NCI-H82 (cell line): ENCODE data around the gene C9orf50.

Source experiments
- DNase-seq: peaks from one replicate; lab custom pipeline; 2025; lab: John Stamatoyannopoulos, UW

The C9orf50 gene

DNA sequence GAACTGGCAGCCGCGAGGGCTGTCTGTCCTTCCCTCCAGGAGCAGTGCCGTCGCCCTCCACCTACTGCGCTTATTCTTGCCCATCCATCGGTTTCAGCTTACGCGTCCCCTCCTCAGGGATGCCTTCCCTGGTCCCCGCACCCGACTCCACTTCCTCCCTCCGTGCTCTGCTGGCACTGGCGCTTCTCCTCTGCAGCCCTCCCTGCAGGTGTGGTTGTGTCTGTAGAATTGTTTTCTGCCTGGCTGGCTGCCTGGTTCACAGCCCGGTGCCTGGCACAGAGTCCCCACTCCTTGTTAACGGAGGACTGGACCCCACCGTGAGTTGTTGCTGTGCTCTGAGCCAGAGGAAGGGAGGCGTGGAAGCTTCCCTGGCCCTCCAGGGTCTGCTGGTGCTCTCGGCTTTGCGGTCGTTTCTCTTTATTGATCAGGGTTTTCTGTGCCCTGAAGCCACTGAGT lies 10.8 kb upstream of the C9orf50 start:
- no peak for DNase-seq

GRCh38 chr9:129630967-129631673 lies 10.2 kb upstream of the C9orf50 start:
- DNase-seq, result no peak

GRCh38 chr9:129629251-129629820 lies 8.4 kb upstream of the C9orf50 start:
- DNase-seq, result no peak

DNA sequence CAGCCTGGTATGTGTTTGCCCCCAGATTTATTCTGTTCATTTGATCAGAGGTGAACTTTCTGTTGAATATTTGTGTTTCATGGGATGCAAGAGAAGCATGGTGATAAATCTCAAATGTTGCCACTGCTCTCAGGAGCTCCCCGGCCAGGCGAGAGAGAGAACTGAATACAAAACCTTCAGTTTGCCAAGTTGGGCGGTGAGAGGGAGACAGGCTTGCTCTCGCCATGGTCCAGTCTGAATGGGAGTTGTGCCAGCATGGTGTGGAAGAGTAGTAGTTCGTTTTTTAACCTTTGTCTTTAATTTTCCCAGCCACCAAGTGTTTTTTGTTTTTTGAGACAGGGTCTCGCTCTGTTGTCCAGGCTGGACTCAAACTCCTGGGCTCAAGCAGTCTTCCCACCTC lies 7.8 kb upstream of the C9orf50 start:
- no peak for DNase-seq

DNA sequence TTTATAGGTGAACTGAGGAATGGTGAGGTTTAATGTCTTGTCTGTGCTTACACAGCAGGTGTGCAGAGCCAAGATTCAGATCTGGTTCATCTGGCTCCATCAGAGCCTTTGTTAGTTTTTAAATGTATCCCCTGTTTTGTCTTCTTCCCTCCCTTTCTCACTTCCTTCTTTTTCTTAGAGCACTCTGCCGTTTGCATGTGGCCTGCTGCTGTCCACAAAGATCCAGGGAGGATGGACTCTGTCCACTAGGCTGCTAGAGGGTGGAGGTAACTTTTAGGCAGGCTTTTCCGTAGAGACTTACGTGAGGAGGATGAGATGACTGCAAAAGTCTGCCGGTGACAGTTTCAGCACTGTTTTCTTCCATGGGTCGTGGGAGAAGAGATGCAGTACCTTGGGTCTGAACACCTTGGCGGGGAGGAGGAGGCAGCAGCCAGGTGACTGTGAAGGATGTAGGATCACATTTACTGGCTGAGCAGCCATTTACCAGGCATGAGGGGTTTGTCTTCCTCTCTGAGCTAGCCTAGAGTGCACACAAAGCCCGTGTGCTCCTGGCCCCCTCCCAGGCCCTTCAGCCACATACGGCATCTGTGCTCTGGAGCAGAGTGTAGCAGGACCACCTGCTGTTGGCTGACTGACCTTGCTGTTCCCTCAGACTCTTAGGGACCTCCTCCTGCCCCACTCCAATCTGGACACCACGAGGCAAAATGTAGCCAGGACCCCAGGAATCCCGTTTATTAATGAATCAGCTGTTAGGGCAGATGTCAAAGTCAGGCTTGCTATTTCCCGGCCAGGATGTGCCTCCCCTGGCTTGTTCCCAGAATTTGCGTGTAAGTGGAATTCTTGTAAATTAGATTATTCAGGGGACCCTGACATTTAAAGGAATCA lies 6.9 kb upstream of the C9orf50 start:
- DNase-seq, result peak; percentile 46

DNA sequence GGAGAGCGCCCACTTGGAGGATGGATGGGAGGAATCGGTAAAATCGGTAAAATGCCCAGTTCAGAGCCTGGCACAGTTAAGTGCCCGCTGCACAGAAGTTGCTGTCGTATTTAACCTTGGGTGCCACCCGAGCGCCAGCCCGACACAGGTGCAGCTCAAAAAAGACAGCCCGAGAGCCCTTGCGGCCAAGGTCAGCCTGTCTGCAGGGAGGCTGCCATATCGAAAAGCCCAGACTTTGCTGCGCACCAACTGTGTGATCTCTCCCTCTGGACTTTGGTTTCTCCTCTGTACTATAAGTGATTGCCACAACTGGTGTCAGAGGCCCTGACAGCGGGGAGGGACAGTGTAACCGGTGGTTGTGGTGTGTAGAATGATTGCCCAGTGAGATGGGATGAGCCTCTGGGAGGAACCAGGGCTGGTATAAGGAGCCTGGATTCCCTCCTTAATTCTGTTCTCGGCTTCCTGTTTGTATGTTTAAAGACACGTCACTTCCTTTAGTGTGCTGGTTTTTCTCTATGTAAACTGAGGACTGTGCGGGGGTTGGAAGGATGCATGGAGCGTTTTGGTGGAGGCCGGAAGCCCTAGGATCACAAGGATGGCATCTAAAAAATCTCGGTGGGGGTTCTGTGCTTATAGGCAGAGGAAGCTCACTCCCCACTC lies 5.9 kb upstream of the C9orf50 start:
- DNase-seq, result peak; percentile 41

- peak; percentile 81 for DNase-seq
These were observed 5.3 kb upstream of the C9orf50 start, which contains the start of gene NTMT1 for GRCh38 chr9:129626079-129626624. Gene NTMT1, plus strand, starts transcription at chr9:129626163. Its CDS starts 6,541 bp downstream, at chr9:129632704.

GRCh38 chr9:129624947-129625346 lies 4.0 kb upstream of the C9orf50 start:
- no peak for DNase-seq

- DNase-seq, result peak; percentile 82
These were observed 3.4 kb upstream of the C9orf50 start for GRCh38 chr9:129624168-129624759.

DNA sequence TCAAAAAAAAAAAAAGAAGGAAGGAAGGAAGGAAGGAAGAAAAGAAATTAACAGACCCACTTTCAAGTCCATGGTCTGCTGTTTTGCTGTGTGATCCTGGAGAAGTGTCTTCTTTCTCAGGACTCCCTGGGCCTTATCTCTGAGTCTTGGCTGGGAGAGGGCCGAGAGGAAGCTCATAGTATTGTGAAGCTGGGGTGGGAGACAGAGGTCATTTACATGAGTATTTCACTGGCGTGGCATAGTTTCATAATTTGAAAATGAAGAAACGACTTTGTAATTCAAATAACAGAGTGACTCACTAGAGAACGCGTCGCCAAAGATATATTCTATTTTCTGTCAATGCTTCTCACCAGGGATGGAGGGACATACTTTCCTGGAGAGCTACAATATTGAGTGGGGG lies 2.4 kb upstream of the C9orf50 start:
- DNase-seq, result no peak

DNA sequence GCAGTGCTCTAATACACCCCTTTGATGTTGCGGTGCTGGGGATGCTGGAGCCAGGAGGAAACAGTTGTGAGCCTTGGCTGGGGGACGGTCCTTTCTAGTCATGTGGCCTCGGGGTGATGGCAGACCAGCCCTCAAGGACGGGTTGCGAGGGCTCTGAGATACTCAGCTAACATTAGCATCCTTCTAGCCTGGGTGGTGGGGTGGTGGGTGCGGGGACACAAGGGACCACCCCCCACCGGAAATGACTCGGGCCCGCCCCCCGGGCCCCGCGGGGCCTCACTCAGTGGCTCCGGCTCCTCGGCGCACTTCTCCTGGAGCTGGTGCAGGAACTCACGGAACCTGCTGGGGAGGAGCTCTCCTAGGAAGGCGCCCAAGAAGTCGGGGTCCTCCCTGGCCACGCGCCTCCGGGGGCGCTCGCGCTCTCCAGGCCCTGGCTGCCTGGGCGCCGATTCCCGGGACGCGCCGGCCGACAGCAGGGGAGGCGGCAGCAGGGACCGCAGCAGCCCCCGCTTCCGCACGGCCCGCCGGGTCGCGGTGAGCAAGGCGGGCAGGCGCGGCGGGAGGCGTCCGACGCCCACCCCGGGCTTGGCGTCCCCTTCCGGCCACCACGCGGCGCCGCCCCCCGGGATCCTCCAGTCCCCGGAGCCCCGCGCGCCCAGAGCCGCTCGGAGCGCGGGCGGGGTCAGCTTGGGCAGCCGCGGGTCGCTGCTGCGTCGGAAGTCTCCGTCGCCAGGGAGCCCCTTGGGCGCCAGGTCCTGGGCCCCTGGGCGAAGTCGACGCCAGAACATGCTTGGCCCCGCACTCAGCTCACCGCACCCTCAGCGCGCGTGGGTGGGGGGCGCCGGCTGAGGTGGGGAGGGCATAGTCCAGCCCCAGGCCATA lies 873 bp downstream of the C9orf50 start:
- peak; percentile 50 for DNase-seq

DNA sequence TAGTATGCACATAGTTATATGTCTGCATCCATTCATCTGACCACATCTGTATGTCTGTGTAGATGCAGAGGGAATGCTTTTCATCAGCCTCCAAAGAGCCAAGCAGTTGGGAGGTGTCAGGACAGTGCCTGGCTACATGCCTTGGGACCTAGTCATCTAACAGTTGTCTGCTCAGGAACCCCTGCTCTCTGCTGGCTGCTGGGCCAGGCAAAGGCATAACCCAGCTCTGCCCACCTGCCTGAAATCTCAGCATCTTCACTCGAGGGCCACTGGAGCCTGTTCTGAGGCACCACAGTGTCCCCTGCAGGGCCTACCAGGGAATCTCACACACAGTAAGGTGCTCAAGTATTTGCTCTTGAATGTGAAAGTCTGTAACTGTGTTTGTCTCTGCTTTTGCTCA lies 3.7 kb downstream of the C9orf50 start:
- DNase-seq, result peak; percentile 61

GRCh38 chr9:129615407-129616285 lies 5.3 kb downstream of the C9orf50 start:
- no peak for DNase-seq

GRCh38 chr9:129614932-129615331 lies 6.0 kb downstream of the C9orf50 start:
- no peak for DNase-seq

- DNase-seq, result peak; percentile 39
These were observed 7.3 kb downstream of the C9orf50 start for GRCh38 chr9:129613520-129614175.

GRCh38 chr9:129612815-129613519 lies 7.9 kb downstream of the C9orf50 start:
- DNase-seq, result no peak

GRCh38 chr9:129612123-129612522 lies 8.8 kb downstream of the C9orf50 start:
- DNase-seq, result no peak

DNA sequence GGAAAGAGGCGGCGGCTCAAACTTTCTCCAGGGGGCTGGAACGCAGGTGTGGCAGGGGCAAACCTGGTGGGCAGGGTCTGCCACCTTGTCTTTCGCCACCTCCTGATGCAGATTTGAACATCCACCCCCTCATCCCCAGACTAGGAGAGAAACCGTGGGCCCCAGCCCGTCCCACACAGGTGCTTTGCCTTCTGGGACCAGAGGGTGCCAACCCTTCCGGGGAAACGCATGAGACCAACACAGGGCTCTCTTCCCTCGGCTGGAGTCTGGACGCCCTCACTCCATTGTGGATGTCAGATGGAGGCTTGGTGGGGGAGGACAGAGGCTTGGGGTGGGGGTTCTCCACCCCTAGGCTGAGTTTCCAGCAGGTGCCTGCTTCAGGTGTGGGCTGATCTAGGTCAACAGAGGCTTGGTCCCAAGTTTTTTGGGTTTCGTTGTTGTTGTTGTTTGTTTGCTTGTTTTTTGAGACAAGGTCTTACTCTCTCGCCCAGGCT lies 9.5 kb downstream of the C9orf50 start:
- no peak for DNase-seq
